SK-N-SH treated with all-trans-retinoic acid at 6 μM for 48 hours (cell line): ENCODE results near the gene PRDM9.

Experiments used
- TCF4 ChIP-seq: fragments of 250-450 bp; sonication (Bioruptor Pico); IDR thresholded peaks from 2 replicates; pipeline ENCODE4 v1.8.0; 2021; ENCODE audit warnings: mild to moderate bottlenecking, moderate library complexity, borderline replicate concordance
- TF ChIP-seq, protein P1 (sequence below): fragments of 250-450 bp; sonication (Bioruptor Pico); IDR thresholded peaks from 2 replicates; pipeline ENCODE4 v1.5.0; 2020; ENCODE audit warnings: mild to moderate bottlenecking, moderate library complexity
- TF ChIP-seq, protein P2 (sequence below): fragments of 250-450 bp; sonication (Bioruptor Pico); IDR thresholded peaks from 2 replicates; pipeline ENCODE4 v1.8.0; 2020; ENCODE audit warnings: mild to moderate bottlenecking, moderate library complexity, borderline replicate concordance

GRCh38 chr5:23494558-23494957 is 12.9 kb upstream of the PRDM9 start:
- TF ChIP-seq, protein P1, sequence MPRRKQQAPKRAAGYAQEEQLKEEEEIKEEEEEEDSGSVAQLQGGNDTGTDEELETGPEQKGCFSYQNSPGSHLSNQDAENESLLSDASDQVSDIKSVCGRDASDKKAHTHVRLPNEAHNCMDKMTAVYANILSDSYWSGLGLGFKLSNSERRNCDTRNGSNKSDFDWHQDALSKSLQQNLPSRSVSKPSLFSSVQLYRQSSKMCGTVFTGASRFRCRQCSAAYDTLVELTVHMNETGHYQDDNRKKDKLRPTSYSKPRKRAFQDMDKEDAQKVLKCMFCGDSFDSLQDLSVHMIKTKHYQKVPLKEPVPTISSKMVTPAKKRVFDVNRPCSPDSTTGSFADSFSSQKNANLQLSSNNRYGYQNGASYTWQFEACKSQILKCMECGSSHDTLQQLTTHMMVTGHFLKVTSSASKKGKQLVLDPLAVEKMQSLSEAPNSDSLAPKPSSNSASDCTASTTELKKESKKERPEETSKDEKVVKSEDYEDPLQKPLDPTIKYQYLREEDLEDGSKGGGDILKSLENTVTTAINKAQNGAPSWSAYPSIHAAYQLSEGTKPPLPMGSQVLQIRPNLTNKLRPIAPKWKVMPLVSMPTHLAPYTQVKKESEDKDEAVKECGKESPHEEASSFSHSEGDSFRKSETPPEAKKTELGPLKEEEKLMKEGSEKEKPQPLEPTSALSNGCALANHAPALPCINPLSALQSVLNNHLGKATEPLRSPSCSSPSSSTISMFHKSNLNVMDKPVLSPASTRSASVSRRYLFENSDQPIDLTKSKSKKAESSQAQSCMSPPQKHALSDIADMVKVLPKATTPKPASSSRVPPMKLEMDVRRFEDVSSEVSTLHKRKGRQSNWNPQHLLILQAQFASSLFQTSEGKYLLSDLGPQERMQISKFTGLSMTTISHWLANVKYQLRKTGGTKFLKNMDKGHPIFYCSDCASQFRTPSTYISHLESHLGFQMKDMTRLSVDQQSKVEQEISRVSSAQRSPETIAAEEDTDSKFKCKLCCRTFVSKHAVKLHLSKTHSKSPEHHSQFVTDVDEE (CRISPR knock-in tag): no peak
- TF ChIP-seq, protein P2, sequence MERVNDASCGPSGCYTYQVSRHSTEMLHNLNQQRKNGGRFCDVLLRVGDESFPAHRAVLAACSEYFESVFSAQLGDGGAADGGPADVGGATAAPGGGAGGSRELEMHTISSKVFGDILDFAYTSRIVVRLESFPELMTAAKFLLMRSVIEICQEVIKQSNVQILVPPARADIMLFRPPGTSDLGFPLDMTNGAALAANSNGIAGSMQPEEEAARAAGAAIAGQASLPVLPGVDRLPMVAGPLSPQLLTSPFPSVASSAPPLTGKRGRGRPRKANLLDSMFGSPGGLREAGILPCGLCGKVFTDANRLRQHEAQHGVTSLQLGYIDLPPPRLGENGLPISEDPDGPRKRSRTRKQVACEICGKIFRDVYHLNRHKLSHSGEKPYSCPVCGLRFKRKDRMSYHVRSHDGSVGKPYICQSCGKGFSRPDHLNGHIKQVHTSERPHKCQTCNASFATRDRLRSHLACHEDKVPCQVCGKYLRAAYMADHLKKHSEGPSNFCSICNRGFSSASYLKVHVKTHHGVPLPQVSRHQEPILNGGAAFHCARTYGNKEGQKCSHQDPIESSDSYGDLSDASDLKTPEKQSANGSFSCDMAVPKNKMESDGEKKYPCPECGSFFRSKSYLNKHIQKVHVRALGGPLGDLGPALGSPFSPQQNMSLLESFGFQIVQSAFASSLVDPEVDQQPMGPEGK: no peak
- TF ChIP-seq TCF4: no peak
